Raji (cell line): ENCODE results near the gene MTCL1.

Source experiments
- POLR2A ChIP-seq: IDR thresholded peaks from 2 replicates; pipeline ENCODE4 v1.6.1; 2011; ENCODE audit warnings: low read depth, low read length, control low read depth; ENCODE audit not compliant: insufficient read depth

MTCL1 gene

DNA sequence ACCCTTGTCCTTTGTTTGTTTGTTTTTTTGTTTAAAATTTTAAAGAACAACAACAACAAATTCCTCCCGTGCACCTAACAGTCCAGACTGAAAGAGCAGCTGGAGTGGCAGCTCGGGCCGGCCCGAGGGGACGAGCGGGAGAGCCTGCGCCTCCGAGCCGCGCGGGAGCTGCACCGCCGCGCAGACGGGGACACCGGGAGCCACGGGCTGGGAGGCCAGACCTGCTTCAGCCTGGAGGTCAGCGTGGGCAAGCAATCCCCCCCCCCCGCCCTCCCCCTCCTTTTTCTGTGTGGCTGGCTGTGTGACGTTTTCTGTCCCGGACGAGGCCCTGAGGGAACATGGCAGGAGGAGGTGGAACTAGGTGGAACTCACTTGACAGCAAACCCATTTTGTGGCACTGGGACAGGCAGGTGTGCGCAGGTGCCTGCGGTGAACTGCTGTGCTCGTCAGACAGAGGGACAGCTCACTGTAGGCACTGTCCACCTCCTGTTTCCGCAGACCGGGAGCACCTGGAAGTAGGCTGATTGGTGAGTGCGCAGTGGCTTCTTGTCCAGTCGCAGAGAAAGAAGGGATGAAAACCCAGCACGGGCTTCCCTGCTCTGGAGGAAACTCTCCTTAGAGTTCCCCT lies 80.6 kb downstream of the MTCL1 start:
- TF ChIP-seq POLR2A = no peak

DNA sequence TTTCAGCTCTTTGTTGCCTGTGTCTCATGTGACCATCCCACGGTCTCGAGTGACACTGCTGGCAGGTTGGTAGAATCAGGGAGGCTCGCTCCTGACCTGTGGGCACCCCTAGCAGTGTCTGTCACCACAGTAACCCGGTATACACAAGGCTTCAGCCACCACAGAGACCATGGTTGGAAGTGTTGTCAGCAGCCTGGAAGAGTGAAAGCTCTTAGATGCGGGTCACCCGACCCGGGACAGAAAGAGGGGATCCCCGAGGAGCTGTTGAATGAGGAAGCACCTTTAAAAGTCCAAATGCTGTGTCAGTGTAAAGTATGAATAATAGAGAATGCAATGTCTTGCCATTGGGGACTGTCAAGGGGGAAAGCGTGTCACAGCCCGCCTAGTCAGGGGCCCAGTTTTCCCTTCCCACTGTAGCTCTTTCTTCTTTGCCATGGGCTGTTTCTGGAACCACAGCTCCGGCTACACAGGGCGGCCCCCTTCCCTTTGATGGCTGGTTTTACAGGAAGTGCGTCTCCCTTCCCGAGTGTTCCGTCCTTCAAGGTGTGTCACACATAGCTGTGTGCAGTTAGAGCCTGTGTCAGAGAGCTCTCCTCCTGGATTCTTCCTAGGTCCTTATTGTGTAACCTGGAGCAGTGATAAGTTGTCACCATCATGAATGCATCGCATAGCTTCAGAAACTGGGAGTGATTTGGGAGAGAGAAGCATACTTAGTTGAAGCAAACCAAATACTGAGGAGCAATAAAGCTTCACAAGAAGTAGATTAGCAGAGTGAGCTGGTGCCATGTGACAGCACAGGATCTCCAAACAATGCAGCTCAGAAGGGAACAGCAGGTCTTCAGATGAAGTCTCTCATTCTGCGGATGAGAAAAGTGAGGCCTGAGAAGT lies 81.4 kb downstream of the MTCL1 start:
- TF ChIP-seq POLR2A = no peak

DNA sequence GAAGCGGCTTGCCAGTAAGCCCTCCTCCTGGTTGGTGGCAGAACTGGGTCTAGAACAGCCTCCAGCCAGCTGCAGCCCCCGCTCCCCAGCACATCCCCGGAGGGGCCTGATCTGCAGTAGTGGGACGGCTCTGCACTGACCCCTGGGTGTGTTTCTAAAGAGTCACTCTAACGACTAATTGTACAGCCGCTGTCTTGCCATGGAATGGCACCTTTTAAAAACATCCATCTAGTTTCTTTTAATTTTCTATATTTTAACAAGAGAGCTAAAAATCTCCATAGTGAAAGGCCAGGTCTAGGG lies 82.0 kb downstream of the MTCL1 start:
- TF ChIP-seq POLR2A = no peak

DNA sequence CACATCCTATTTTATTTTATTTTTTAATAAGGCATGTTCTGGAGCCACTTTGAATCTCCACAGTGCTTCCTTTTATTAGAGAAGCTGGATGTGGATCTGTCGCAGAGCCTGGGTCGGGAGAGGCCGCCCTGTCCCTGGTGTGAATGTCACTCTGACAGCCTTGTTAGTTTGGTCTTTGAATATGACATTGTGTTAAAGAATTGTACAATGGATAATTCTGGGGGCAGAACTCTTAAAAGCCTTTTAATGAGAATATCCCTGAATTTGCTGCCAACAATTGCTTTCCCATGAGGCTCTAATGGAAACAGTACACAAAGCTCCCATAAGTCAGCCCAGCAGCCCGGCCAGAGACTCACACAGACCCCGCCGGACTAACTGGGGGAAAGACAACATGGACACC lies 82.4 kb downstream of the MTCL1 start:
- no peak for TF ChIP-seq POLR2A

DNA sequence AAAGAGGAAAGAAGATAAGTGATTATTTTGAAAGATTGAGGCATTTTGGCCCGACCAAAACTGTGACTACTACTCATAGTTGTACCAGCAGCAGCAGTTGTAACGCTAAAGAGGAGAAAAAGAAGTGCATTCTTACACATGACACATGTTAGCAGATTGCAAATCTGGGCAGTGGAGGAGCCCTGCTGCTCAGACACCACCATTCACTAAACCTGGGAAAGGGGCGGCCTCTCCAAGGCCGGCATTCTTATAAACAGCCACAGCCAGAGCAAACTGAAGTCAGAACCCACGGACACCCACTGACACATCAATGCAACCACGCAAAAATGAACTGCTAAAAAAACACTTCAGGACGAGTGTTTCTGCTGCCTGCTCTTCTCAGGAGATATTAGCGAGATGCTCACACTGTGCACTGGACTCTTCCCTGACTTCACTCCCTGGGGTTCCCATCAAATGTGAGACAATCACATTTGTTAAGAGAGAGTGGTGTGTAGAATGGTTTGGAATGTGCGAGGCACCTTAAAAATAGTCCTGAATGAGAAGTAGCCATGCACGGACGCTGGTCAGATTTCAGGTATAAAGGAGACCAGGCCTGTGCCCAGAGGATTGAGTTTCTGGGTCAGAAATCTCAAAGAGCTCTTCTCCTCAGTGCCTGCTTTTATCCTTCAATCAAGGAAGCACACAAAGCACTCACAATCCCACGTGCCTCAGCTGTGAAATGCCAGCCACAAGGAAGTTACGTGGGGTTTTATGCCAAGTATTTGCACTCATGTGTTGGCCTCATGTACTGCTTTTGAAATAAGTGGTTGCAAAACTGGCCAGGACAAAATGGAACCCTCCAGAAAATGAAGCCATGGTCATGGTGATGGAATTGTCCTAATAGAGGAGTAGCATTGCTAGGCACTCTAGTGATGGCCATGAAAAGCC lies 83.4 kb downstream of the MTCL1 start:
- TF ChIP-seq POLR2A = no peak

DNA sequence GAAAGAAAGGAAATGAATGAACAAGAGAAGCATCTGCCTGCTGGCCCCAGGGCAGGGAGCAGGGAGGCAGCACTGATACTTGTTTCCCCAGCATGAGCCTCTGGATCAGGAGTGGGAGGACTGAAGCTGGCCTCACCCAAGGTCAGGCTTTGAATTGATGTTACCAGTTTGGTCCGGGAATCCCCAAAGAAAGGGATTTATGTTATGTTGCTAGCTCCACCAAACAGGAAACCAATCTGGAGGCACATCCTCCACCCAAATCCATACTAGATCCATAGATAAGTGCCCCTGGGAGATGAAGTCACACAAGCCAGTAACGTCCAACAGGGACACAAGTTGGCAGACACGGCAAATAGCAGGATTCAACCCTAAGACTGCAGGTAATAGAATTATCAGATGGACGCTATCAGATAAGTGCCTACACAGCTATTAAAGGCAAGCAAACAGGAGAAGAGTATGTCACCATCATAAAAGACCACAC lies 85.9 kb downstream of the MTCL1 start:
- TF ChIP-seq POLR2A = no peak

DNA sequence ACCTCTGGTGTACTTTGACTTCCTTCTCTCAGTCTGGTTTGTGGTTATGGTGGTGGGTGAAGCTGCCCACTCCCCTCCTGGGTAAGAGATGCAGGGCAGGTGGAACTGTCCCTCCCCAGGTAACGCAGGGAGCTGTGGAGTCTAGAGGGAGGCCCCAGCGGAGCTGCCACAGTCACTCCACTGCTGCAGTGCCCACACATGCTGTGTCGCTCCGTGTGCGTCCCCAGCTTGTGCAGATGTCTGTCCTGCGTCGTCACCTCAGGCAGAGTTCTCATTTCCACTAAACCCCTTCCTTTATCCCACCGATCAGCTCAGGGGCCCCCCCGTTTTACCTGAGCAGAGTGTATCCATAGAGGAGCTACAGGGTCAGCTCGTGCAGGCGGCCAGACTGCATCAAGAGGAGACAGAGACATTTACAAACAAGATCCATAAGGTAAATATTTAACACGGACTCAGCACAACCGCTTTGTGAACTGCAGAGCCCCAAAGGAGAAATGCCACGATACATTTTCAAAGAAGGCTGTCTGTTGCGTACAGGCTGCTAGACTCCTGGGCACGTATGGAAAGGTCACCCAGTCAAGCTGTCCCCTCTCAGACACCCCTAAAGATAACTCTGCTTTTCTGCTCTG lies 87.4 kb downstream of the MTCL1 start:
- TF ChIP-seq POLR2A = no peak

DNA sequence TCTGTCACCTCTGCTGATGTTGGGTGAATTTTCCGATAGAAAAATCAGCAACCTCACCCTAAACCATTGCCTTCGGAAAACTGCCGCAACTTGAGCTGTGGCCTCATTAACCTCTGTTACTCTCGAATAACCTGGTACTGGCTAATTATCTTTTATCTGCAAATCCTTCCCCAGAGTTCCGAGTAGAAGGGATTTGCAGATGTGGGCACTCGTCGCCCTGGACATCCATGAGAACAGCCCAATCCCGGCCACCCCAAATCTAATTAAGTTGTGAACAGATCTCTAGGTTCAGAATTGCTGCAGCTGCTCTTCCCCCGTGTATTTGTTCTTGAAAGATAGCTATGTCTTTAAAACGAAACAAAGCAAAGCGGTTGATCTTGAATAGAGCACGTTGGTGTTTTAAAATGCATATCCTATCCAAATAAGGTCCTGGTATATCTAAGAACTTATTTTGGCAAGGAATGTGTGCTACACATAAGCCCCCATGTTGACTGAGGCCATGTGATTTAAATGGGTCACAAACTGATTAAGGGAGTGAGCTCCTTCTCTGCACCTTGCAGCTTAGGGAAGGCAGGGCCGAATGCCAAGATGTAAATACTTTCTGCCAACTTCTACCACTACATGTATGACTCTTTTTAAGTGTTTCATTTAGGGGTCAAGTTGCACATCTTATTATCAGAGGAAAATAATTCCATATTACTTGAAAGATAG lies 88.2 kb downstream of the MTCL1 start:
- TF ChIP-seq POLR2A = no peak

DNA sequence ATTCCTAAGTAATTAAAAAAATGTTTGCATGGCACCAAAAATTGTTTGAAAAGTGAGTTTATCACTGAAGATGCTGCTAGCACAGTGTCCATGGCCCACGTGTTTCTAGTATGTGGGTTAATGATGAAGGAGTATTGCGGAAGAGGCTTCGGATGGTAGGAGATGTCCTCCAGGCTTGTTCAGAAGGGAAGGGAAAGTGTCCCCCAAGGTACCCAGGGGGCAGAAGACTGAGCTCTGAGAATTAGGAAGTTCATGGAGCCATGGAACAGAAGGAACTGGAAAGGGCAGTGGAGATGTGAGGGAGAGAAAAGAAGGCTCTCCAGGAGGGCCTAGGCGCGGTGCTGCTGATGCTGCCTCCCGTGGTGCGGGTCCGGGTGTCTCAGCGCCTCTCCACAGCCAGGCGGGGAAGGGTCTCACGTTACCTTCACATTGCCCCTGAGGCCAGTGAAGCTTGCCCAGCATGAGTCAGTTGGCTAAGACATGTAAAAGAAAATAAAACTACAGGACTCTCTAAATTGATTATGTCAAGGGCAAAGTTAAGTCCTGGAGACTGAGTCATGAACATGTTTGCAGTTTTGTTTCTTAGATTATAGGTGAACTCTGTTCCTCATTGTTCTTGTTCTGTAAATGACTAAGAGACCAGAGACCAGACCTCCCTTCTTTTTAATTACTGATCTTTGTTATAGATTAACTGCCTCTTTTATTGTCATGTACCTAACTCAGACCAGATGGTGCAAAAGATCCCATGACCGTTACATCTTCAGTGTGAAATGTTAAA lies 89.0 kb downstream of the MTCL1 start:
- TF ChIP-seq POLR2A = no peak

DNA sequence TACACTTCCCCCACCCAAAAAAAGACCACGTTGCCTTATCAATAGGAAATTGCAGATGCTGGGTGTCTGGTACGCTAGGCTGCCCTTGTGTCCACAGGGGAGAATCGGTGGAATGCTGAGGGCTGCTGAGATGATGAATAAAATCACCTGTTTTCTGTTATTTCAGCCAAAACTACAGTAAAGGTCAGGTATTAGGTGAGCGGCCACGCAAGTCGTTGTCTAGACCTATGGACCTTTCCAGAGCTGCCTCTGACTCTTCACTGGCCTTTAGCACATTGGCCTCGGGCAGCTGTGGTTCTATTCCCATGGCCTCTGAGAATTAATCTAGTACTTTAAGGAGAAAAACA lies 89.6 kb downstream of the MTCL1 start:
- TF ChIP-seq POLR2A = no peak

DNA sequence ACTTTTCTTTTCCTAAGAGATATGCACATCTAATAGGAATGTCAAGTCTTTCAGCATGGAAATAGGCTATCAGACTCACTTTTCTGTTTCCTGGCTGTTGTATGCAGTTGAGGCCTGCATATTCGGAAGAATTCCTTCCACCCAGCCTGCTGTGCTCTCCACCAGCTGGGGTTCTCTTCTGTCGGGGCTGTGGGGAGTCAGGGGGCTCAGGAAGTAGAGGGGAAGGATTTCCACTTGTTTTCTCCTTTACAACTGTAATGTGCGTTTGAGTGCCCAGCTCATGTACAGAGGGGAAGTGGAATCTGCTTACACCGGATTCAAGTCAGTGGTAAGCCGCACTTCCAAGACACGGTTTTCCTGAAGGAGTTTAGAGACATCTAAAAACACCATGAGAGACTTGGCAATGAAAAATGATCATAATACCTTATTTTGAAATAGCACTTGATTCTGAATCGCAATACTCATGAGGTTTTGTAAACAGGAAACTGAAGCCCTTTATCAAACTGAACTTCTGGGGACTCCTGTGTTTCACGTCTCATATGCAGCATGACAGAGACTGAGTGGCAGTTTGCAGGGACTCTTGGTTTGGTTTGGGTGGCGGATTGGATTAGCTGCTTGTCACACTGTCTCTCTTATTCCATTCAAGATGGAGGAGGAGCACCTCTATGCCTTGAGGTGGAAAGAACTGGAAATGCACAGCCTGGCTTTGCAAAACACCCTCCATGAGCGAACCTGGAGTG lies 90.4 kb downstream of the MTCL1 start:
- TF ChIP-seq POLR2A = no peak

DNA sequence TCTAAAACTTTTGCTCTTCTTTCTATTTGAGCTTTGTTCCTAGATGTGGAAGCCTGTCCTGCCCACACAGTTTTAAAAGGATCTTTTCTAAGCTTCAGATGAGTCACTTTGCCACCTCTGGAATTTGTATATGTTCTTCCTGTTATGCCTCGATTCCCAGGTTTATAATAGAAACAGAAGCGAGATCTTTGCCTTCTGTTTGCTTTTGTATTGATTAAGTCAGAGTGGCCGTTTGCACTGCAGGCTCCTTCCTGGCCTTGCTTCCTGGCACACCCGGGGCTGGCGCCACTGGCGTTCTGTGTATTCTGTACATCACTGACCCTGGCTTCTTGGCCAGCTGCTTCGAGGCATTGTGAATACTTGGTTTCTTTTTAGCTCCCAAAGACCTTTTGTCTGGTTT lies 91.8 kb downstream of the MTCL1 start:
- no peak for TF ChIP-seq POLR2A

DNA sequence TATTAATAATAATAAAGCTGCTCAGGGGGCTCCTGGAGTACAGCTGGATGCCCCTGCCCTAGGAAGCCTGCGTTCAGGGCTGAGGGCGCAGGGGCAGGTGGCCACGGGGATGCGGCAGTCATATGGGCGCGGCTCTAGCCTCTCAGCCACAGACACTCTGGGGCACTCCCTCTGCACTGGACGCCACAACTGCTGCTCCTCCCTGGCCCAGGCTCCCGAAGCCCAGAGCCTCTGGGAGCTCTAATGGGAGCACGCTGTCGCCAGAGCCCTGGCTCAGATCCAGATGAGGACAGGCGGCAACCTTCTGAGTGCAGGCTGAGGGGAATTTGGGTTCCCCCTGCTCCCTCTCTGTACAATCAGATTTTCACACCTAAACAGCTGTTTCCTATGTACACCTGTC lies 93.6 kb downstream of the MTCL1 start:
- no peak for TF ChIP-seq POLR2A
